CD4-positive, alpha-beta T cell treated with Interleukin-12 subunit alpha and Interleukin-12 subunit beta, for 1 hour (primary cell): ENCODE results near the gene CHID1.
A peak's percentile ranks its signal among the peaks of the same experiment; 100 is the strongest.

ENCODE experiments used
- DNase-seq: peaks from one replicate; pipeline ENCODE4 v3.0.0-alpha.2; 2020

Gene CHID1

DNA sequence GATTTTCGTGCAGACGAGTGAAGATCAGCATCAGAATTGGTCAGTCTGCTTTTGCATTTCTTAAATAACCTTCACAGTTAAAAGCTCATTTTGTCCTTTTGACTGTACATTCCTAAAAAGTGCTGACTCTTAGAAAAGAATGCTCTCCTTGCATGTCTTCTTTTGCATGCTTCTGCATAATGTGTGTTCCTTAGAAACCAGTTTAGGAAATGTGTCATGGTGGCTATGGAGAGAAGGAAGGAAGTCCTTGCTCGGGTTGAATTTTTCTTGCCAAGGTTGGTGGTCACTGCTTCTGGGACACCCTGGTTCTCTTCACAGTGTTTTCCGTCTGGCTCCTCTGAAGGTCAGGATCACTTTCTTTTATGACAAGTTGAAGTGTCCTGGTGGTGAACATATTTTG is 21.8 kb upstream of the CHID1 start:
- DNase-seq: no peak

DNA sequence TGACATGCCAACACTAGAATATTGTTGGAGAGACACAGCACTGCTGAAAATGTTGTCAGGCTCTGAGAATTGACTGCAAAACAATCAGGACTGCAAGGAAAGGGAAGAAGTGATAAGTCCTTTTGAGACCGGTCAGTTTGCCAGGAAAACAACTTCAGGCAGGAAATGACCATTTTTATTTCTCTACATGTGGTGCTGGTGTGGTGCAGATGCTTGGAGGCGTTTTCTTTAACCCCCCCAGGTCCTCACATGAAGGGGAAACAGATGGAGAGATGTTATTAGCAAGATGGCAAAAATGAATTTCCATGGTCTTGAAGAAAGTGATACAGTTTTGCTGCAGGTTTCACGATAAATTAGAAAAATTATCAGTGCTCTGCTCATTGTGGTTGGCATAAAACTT is 20.8 kb upstream of the CHID1 start:
- DNase-seq: no peak

DNA sequence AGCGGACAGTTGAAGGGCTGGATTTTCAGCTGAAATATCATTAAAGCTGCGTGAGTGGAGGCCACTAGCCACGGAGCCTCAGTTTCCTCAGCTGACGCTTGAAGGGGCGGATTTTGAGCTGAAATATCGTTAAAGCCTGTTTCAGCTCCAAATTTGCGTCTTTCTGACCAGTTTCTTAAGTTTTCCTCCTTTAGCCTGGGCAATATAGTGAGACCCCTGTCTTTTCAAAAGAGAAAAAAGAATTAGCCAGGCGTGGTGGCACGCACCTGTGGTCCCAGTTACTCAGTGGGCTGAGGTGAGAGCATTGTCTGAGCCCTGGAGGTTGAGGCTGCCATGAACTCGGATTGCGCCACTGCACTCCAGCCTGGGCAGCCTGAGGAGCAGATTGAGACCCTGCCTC is 18.8 kb upstream of the CHID1 start:
- DNase-seq: no peak

DNA sequence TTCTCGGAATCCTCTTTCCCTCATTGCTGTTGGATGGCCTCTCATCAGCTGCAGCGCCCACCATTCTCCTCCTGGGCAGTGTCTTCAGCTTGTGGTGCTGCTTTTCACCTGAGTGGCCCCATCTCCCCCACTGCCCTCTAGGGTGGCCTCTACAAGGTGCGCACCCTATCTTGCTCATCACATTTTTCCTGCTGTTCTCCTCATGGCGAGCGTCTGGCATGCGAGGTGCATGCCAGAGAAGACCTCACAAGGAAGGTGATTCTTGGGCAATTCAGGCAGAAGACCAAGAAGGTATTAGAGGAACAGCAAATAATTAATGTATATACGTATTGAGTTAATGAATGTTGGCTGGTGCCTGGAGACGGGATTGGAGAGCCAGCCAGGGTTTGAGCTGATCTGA is 18.2 kb upstream of the CHID1 start:
- DNase-seq: no peak

DNA sequence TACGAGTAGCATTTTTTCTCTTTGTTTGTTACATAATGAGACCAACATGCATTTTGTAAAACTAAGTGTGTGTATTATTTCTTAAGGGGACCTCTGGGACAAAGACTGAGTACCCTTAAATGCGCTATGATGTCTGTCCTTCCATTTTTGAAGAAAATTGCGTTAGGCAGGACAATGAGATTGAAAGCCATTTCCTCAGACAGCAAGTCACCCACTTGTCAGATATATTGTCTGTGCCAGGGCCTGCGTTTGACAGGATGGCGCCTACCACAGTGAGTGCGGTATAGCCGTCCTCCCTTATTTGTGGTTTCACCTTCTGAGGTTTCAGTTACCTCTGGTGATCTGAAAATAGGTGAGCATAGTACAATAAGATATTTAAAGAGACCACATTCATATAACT is 17.3 kb upstream of the CHID1 start:
- DNase-seq: peak; percentile 62

DNA sequence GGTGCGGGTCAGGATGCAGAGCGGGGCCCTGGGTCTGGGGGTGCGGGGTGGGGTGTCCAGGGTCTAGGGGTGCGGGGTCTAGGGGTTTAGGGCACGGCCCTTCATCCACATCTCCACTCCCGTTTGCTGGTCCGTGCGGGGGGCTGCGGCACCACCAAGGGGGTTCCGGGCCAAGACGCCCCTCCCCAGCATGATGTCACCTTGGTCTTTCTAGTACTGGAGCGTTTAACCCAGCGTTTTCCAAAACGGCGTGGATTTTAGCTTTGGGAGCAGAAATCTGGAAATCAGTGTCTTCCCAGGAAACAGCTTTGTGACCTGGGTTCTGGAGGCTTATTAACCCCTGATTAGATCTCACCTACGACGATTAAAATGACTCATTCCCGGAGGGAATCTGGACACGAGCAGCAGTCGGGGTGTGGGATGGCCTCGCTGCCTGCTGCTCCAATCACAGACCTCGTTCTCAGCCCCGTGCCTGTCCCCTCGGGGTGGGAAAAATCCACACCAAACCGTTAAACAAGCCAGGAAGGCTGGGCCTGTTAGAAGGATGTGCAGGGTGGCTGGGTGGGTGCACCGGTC is 15.8 kb upstream of the CHID1 start:
- no peak for DNase-seq

DNA sequence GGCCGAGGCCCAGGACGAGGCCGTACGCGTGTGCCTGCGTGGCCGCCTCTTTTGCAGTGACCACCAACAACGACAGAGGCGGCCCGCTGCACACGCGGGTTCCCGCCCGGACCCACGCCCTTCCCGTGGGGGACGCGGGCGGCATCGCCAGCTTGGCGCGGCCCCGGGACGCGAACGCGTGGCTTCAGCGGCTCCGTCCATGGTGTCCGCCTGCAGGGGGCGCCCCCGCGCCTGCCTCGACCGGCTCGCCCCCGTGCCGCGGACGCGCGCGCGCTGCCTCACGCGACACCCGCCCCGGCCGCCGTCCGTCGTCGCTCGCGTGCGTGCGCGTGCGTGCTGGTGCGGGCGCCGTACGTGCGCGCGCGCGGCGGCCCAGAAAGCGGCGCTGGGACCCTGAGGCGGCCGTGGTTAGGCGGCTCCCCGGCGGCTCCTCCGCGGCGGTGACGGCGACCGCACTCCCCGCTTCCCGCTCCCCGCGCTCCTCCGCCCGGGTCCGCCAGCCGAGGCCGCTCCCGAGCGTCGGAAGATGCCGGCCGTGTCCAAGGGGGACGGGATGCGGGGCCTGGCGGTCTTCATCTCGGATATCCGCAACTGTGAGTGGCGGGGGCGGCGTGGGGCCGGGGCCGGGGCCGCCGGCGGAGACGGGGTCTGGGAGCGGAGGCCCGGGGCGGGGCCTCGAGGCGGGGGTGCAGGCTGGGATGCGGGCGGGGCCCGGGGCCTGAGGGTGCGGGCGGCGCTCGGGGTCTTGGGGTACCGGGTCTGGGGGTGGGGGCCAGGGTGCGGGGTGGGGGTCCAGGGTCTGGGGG is 15.1 kb upstream of the CHID1 start, which contains the start of gene AP2A2:
Gene AP2A2 (plus strand): TSS at position 375 of the 806 bp plus-strand sequence. CDS start 152 bp downstream, at position 527.
- DNase-seq: peak; percentile 93

DNA sequence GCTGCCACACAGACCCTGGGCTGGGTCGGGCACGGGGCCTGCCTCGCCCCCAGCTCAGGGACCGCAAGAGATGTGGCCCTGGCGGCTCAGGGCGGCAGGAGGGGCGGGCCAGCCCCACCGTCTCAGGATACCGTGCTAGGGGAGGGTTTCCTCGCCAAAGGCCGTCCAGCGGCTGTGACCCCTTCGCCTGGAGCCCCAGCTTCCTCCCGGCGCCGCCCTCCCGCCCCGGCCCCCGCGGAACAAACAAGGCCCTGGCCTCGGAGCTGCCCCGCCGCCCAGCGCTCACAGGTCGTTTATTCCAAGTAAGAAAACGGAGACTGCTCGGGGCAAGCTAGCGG is 14.5 kb upstream of the CHID1 start:
- DNase-seq: no peak

DNA sequence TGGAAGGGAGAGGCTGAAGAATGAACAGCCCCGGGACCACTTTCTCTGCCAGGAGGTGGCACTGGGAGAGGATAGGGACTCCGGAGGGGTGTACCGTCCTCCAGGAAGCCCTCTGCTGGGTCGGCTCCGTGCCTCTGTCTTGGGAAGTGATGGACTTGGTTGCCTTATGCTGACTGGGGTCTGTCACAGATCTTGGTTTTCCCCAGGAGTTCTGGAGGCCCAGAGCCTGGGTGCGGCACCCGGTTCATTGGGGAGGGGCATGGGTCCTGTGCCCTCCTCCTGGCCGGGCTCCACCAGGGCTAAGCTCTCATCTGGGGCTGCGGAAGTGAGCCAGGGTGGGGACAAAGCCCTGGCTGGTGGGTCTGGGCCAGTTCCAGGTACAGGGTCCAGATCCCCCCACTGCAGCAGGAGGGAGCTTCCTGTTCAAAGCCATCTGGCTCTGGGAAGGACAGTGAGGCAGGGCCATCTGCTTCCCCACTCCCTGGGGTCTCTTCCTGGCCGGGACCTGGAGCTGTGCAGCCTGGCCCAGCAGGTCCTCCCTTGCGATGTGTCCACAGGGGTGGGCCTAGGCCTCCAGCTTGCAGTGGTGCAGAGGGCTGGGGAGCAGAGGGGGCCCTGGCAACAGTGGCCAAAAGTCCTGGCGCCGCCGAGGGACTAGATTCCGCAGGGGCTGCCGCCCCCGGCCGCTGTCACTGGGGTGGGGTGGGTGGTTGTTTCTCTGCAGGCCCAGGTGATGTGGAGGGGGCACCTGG is 14.0 kb upstream of the CHID1 start:
- no peak for DNase-seq

DNA sequence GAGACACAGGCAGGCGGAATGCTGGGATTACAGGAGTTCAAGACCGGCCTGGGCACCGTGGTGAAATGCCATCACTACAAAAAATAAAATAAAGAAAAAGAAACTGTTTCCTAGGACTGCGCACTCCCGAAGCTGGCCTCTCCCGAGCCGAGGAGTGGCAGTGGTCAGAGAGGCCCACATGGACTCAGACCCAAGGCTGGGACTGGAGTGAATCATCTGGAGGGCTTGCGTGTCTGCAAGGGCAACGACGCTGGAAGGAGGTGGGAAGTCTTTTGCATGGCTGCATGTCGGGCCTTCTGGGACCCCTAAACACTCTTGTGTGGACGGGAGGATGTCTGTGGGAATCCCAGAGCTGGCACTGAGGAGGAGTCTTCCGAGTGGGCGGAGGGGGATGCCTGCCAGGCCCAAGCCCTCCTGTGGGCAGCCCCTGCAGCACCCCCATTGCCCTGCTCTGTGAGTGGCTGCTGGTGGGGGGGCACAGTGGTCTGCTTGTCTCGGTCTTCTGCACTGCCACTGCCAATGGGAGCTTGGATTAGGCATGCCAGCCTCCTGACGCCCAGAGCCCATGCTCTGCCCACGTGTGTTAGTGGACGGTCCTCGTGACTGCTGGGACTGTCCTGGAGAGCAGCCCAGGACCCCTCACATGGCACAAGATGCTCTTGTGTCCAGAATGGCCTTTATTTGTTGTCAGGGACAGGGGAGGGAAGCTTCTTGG is 13.2 kb upstream of the CHID1 start:
- DNase-seq: no peak

DNA sequence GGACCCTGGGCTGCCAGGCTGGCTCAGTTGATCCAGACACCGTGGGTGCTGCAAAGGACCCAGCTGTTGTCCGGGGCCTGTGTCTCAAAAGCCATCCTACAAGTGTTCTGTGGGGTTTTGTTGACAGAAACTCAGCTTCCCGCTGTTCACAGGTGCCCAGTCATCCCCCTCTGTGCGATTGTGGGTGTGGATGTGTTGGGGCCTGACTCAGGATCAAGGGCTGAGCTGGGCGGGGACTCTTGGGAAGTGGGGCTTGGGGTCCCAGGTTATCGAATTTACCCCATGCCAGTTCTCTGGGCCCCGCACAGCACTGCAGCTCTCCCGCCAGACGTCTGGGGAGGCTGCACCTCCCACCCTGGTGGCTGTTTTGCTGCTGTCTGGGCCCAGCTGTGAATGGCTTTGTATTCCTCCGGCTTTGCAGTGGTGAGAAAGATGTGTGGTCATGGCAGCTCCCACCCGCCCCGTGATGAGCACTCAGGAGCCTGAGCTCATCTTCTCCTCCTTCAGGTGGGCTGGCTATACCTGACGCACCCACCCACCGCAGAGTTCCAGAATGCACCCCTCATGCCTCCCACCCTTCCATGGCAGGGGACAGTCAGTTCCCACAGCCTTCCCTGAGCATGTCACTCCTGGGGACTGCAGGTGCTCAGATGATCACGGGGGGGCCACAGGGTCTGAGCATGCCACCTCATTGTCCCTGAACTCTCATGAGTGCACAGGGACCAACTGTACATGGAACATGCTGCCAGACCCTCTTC is 11.5 kb upstream of the CHID1 start:
- DNase-seq: no peak

DNA sequence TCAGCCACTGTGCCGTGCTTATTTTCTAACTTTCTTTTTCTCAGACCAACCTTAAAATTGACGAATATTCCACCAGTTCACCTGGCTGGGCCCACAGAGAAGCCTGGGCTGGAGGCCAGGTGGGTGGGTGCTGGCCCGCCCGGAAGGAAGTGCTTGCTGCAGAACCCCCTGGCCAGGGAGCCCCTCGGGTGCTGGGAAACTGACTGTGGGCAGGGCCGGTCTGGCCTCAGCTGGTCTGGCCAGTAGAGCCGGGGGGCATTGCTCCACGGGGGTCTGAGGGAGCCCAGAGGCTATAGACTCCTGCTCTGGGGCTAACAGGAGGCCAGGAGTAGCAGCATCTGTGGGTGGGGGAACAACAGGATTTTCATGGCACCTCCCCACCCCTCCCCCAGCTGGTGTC is 6.8 kb upstream of the CHID1 start:
- DNase-seq: no peak

DNA sequence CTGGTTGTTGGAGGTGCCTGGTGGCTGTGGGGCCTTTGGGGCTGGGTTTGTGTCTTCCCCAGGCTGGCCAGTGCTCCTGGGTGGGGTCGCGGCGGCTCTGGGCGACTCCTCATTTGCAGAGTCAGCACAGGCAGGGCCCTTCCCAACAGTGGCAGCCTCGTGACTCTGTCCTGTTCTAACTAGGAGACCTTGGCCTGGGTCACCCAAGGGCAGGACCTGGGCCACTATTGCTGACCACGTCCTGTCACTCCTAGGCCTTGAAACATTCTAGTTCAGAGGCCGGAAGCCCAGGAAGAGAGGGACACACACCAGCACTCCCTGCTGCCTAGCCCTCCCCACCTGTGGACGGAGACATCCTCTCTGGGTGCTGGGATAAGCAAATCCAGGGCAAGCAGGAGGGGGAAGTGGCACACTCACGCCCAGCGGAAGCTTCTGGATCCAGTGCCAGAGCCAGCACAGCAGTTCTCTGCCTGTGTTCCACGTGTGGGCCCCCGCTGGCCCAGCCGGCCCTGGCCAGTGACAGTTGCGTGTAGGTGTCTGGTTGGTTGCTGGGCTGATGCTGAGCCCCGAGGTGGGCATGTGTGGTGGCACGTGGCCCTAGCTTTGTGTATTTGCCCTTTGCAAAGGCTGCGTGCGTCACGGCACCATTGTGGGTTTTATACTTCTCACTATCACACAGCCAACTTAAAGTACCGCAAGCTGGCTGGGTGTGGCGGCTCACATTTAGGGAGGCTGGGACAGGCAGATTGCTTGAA is 4.3 kb upstream of the CHID1 start:
- no peak for DNase-seq

DNA sequence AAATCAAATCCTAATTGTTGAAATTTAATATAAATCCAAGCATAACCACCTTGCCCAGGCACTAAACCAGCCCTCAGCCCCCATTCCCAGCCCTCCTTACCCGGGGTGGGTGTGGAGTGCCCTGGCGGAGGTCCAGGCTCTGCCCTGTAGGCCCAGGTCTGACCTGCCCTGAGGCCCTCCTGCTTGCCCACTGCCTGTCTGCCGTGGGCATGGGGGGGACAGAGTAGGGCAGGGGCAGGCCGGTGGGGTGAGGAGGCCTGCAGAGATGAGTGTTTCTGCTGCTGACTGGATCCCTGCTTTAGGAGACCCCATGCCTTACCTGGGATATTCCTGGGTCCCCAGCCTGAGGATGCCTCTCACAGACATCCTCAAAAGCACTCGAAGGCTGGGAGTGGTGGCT is 3.6 kb upstream of the CHID1 start:
- no peak for DNase-seq

DNA sequence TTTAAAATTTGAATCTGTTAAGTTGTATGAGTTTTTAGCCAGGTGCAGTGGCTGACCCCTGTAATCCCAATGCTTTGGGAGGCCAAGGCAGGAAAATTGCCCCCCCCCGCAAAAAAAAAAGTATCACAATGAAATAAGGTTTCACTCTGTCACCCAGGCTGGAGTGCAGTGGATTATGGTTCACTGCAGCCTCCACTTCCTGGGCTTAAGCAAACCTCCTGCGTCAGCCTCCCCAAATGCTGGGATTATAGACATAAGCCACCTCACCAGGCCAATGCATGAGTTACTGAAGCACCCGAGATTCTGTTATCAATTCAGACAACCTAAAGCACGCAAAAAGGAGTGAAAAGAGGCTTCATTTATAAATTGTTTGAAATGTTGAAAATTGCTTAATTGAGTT is 2.4 kb upstream of the CHID1 start:
- no peak for DNase-seq

DNA sequence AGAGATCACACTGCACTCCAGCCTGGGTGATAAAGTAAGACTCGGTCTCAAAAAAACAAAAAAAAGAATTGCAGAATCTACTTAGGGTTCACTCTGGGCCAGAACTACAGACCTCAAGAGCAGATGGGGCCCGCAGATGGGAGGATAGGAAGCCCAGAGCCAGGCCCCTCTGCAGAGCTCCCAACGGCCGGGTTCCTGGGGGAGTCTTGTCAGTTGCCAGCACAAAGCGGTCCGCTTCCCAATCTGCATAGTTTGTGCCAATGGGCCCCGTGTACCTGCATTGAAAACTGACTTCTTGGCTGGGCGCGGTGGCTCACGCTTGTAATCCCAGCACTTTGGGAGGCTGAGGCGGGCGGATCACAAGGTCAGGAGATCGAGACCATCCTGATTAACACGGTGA is 1.7 kb upstream of the CHID1 start:
- no peak for DNase-seq

DNA sequence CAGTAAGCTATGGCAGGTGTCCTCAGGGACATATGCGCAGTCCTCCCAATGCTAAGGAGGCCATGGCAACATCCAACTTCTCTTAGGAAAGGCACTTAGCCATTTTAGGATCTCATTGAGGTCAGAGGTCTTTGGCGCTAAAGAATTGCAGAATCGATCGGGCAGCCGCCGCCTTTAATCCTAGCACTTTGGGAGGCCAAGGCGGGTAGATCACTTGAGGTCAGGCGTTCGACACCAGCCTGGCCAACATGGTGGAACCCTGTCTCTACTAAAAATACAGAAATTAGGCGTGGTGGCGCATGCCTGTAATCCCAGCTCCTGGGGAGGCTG is 1.2 kb upstream of the CHID1 start:
- no peak for DNase-seq

DNA sequence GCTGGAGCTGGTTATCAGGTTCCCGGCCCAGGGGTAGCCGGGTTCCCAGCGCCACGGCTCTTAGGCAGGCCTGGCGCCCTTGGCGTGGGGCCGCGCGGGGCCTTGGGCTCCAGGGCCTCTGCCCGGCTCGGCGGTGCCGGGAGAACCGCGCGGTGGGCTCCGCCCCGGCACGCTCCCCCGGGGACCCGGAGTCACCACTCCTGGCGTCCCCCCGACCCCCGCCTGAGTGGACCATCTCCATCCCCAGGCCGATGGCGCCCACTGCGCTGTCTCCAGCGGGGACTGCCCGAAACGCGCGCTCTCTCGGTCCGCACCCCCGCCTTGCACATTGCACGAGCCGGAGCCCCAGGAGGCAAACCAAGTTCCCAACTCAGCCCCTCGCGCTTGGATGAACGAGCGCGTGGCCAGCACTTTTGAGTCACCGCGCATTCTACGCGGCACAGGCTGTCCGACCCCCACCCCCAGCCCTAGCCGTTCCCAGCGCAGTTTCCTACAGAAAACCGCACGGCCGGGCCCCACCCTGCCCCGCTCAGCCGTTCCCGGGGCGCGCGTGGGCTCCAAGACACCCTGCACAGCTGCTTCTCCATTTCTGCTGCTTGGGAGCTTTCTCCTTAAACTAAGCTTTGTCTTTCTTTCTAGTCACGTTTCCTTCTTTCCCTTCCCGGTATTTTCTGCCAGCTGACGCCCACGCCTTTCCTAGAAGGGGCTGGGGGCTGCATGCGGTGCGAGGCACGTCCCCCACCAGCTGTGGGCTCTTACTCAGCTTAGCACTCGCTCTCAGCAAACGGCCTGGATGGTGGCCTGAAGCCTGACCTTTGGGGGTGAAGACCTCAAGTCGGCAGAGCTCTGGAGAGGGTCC is 650 bp upstream of the CHID1 start:
- no peak for DNase-seq

DNA sequence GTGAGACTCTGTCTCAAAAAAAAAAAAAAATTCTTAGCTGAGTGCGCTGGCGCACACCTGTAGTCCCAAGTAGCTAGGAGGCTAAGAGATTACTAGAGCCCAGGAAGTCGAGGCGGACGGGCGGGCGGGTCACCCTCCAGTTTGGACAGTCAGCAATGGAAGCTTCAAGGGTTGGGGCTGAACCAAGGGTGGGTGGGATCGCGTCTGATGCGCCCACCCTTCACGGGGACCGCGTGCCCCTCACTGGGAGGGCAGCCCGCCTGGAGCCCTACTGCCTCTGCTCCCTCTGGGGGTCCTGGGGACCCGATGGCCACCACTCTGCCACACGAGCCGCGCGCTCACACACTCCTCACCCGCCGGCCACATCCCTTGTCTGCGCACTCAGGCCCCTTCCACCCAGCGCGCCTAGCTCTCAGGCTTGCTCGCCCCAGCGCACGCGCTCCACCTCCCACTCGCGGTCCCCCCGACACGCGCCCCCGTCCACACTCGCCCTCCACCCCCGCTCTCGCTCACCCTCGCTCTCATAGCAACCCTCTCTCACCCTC is 494 bp downstream of the CHID1 start:
- DNase-seq: no peak

DNA sequence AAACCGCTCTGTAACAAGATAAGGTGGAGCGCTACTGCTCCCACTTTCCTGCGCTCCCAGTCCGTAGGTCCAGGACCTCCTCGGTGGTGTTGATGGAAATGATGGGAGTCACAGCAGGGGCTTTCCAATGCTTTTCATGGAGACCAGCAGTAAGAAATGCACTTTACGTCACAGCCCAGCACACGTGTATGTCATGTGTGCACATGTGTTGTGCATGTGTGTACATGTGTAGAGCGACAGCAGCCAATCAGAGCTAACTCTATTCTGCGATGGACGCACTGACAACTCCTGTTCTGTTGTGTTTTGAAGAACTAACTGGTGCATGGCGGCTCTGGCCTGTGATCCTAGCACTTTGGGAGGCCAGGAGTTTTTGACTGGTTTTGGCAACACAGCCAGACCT is 1.2 kb downstream of the CHID1 start:
- DNase-seq: no peak

DNA sequence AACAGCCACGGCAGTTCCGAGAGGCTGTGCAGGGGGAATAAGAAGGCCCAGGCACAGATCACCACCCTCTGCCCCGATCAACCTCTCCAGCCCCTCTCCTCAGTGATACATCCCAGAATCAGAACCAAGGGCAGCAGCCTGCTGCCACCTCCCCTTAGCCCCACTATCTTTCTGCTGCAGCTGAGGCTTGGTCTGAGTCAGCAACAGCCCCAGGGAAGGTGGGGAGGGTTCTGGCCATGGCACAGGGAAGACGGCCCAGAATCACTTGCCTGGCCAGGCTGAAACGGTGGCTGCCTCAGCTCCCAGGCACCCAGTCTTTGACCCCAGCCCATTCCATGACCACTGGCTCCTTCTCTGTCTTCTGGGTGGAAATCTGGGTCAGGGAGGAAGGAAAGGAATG is 2.3 kb downstream of the CHID1 start:
- DNase-seq: no peak
